Spleen (tissue), 7 donors: Measurements from ENCODE around the gene BRINP1.

ENCODE experiments used
- CTCF ChIP-seq, 11 experiments: fragments of 200-600 bp in 7 of 11; fragments of 450-650 bp in 4 of 11; sonication (generic) in 4 of 11; IDR thresholded peaks in 8 of 11; conservative IDR thresholded peaks in 3 of 11; 1 replicate in 7 of 11; 2 replicates in 4 of 11; pipeline versions ENCODE4 v1.4.0 to v1.8.0; 2016 to 2021; ENCODE audit warnings: antibody characterized with exemption in 11 of 11, inconsistent platforms in 4 of 11, mild to moderate bottlenecking in 1 of 11
- POLR2A ChIP-seq, 3 donors: fragments of 450-650 bp; IDR thresholded peaks; one replicate each; pipeline ENCODE4 v1.5.1; 2017; ENCODE audit warnings: antibody characterized with exemption in 3 of 3, mild to moderate bottlenecking in 1 of 3
- POLR2AphosphoS5 ChIP-seq, 3 donors: sonication (generic); formaldehyde crosslinking; IDR thresholded peaks; one replicate each; pipeline ENCODE4 v1.5.1; 2017; ENCODE audit warnings: antibody characterized with exemption in 3 of 3
- donor health status: DM: no; HTN: no; CAD: no; lungs with moderate emphysema.
- donor health status: DM: no; HTN: no; CAD: no.
- donor health status: DM: no; HTN: no; CAD: no.

DNA sequence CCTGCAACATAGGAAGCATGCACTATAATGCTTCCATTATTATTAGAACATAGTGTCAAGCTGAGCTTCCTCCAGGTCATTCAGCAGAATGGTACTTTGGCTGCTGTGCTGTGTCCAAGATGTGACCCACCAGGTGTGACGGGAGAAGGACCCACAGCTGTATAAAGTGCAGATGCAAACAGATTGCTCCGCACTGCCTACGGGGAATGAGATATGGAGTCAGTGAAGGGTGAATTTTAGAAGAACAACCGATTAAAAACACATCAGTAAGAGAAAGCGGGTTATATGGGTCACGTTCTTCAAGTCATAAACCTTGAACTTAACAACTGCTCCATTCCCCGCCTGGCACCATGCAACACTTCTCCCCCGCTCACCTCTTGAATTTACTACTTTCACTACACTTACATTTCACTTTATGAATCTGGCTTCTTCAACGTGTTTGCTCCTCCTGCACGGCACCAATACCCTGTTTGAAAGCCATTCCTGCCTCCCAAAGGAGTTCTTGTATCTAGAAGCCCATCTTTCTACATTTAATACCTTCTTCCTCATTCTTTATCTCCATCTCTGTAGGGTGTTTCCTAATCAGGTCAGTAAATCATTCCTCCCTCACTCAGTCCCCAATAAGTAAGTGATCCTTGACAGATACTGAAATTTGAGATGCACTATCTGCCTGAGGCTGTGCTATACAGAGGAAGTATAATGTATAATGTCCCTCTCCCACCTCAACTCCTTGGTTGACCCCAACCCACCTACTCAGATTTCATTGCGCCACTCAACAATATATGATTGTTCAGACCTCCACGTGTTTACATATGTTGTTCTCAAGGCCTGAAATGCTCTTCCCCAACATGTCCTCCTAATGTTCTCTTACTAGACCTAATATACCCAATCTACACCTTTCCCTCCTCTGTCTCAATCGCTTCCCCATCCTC is 25.9 kb downstream of the BRINP1 start:
- no peak for TF ChIP-seq POLR2A (IDR thresholded peaks at IDR 0.05)
- no peak for TF ChIP-seq CTCF (IDR thresholded peaks at IDR 0.05 in 8 of 11, conservative IDR thresholded peaks at IDR 0.05 in 3 of 11)
- no peak for TF ChIP-seq POLR2AphosphoS5 (IDR thresholded peaks at IDR 0.05)
